HG03469 (cell line): Measurements from ENCODE around the gene ZNF827.
A peak's percentile ranks its signal among the peaks of the same experiment; 100 is the strongest.

ENCODE experiments used
- ATAC-seq: cut with Tn5 transposase; IDR thresholded peaks from one replicate; pipeline ENCODE4 v1.9.1; 2021; ENCODE audit warnings: mild to moderate bottlenecking, moderate library complexity, moderate number of reproducible peaks; ENCODE audit not compliant: unreplicated experiment

Gene ZNF827

DNA sequence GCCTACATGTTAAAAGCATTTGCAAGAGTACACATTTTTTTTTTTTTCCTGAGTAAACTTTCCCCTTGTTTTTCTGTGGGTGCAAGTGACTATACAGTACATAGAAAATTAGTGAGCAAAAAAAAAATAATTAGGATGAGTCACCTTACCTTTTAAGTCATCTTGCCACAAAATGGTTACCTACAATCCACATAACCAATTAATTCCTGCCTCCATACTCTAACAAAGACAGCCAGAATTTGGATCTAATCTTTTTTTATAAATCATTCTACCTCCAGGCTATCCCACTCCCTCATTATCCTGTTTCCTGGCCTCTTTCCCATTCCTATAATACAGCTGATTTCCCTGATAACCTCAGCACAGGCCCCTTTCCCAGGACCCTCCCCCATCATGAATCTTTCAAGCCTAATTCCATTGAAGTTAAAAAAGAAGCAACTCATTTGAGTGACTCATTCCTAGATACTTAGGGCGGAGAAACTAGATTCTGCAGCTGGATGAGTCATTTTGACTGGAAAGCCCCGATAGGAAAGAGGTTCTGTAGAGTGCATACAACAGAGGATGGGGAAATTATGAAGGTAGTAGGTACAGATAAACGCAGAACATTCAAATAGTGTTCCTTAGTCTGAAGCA, 130.5 kb downstream of the ZNF827 start:
- peak; percentile 59 for ATAC-seq

DNA sequence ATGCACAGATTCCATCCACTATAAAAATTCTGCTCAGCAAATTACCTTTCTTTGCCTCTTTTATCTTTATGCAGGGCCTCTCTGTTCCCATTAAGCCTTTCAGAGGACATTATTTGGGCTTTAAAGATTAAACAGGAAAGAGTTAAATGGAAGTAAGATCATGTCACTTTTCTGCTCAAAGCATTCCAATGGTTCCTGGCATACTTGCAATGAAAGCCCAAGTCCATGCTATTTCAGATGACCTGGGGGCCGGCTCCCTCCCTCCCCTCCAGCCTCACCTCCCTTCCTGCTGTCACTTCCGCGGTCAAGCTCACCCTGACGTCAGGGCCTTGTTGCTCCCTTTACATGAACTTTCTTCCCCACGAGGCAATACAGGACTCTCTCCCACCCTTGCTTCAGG, 133.1 kb downstream of the ZNF827 start:
- ATAC-seq, result no peak

DNA sequence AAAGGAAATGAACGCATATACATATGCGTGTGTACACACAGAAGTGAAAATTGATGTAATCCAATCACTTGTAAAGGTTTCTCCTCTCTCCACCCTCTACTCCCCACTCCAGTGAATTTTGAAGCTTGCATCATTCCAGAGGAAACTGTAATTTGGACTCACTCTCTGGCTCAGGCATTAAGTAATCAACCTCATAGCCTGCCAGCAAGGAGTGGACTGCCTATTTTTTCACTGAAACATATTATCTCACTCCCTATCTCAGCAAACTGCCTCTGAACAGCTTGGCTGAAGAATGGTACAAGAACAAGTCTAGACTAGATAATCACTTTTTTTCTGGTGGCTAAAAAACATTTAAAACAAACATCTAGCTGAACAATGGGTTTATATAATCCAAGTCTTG, 134.5 kb downstream of the ZNF827 start:
- no peak for ATAC-seq

DNA sequence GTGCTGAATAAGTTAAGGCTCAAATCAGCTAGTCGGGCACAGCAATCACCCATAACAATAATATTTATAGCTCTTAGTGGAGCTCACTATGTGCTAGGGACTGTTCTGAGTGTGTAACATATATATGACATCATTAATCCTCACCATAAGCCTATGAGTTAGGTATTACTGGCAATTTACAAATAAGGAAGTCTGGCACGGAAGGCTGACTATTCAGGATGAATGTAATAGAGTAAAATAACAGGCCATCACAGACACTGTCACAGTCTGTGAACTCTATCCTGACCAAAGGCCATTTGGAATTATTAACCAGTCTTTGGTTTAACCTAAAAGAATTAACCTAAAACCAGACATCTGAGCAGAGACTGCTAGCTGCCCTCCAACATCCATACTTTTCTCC, 139.4 kb downstream of the ZNF827 start:
- ATAC-seq, result no peak

DNA sequence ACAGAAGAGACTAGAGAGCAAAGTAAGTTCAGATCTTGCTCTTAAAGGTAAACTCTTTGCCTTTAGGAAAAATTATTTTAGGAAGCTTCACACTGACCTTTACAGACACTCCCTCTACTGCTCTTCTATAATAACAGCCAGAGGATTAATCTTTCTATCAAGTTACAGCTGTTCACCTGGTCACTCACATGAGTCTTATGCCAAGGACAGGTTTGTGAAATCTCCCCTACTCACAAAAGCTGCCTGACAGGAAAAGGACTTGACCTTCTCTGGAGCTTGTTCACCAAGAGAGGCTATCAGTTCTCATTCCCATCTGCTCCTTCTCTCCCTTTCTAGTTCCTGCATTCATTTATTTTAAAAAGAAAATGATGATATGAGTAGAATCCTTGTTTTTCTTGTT, 141.3 kb downstream of the ZNF827 start:
- ATAC-seq, result no peak

DNA sequence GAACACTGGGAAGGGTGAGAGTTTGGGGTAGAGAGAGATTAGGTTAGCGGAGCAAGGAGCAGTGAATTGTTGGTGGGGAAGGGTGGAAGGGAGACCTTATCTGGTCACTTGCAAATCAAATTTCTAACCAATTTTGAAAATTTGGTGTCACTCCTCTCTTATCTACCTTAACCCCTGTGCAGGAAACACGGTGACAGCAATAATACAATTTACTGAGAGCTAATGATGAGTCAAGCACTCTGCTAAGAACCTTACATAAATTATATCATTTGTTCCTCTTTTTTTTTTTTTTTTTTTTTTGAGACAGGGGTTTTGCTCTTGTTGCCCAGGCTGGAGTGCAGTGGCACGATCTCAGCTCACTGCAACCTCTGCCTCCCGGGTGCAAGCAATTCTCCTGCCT, 142.3 kb downstream of the ZNF827 start:
- no peak for ATAC-seq

DNA sequence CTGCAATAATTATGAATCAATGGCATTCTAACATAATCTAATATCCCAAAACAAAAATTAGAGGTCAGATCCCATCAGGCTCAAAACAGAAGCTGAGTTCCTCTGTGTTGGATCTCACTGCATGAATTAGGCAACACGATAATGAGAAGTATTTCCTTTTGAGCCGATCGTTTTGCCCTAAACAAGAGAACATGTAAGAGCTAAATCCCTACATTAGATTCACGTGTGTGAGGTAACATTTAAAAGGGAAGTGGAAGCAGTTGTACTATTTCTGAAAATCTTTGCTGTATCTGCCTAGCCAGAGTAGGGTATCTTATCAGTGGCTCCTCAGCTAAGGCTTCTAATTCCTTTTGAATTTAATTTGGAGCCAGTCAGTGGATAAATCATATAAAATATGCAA, 143.1 kb downstream of the ZNF827 start:
- no peak for ATAC-seq

DNA sequence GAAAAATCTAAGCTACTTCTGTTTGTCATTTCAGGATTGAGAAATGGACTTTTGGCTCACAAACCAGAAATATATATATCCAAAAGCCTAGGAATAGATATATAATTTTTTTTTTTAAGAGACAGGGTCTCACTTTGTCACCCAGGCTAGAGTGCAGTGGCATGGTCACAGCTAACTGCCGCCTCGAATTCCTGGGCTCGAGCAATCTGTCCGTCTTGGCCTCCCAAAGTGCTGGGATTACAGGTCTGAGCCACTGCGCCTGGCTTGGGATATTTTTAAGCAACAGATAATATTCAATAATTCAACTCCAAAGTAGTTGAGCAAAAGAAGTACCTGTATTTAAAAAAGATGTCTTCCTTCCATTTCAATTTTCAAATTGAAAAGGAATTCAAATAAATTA, 146.2 kb downstream of the ZNF827 start:
- no peak for ATAC-seq

DNA sequence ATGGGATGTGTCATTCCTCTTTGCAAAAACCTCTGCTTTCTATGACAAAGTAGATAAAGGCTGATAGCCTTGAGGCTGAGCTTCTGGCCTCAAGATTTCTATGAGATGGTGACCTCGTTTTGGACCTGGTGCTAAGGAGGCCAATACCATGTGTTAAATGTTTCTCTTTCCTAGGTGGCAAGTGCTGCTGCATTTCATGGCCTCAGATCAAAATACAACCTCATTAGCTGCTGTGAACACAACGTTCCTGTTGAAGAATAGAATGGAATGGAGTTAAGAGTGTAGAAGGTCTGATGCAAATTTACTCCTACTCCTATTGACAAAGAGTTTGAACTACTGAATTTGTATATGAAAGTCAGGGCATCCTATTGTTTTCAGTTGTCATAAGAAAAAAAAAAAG, 146.6 kb downstream of the ZNF827 start:
- ATAC-seq, result no peak

DNA sequence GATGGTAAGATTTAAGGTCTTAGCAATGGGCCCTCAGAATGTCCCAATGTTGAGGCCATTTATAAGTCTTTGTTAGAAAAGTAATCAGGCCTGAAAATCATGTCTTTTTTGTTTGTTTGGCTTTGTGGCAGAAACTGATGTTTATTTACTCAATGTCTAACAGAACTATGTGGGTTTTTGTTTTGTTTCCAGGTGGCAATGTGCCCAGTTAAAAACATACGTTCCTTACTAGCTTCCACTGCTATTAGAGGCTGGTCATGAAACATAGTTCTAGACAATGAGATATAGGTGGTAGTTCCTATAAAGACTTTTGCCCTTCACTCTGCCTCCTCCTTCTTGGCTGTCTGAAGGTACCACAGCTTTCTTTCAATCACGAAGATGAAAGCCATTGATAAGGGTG, 149.9 kb downstream of the ZNF827 start:
- ATAC-seq, result no peak

DNA sequence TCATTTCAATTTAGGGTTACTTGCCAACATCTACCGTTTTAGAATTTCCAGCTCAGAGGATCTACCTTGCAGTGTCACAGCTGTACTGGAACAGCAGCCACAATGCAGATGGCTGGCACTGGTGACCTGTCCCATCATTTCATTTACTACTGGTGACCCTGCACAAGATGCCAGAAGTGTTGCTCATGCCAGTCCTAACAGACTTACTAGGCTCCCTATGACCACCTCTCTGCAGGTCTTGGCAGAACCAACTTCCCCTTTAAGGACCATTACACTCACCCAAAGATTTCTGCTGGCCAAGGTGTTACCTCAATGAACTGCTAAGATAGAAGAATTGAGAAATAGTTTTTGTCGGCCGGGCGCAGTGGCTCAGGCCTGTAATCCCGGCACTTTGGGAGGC, 151.8 kb downstream of the ZNF827 start:
- no peak for ATAC-seq

DNA sequence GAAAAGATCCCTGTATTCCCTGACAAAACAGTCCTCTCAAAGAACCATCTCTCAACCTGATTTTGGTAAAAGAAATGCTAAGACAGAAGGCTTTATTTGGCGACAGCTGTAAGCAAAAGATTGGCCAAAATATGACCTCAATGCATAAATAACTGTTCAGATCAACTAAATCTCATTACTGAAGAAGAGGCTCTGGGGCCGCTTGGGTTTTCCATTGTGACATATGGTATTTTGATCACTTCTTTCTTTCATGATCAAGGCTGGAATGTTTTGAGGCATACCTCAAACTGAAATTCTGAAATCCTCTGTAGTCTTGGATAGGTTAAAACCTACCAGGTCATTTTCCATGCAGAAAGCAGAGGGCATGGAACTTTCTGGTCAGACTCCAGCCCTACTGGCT, 152.4 kb downstream of the ZNF827 start:
- no peak for ATAC-seq

DNA sequence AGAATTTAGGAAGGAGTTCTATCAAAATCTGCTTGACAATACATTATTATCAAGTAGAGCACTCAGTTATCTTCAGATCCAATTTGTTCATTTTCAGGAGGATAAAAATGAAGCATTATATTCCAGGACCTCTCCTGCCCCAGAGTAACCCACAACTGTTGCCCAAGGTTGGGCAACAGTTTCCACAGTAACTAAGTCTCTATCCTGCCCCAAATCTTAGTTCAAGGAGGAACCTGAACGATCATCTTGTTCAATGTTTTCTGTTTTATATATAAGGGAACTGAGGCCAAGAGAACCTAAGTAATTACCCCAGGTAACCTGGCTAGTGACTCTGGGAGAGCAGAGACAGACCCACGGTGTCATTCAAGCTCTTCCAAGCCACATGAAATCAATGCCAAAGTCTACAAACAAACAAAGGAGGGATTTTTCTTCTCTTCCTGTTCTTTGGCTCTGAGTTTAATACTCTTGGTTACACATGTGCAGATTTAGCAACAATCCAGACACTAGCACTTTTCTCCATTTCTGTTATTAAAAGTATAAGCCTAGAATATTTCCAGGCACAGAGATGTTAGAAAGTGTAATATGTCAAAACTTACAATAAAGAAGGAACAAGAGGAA, 153.1 kb downstream of the ZNF827 start:
- ATAC-seq, result no peak

DNA sequence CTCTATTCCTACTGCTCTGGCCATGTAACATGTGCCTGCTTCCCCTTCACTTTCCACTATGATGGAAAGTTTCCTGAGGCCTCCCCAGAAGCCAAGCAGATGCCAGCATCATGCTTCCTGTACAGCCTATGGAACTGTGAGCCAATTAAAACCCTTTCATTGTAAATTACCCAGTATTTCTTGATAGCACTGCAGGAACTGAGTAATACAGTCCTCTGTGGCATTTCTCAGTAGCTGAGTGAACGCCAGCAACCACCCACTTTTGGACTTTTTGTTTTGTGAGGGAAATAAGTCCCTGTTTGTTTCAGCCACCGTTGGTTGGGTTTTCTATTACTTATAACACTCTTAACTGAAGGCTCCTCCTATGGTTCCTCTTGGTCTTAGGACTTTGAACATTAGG, 154.6 kb downstream of the ZNF827 start:
- no peak for ATAC-seq

DNA sequence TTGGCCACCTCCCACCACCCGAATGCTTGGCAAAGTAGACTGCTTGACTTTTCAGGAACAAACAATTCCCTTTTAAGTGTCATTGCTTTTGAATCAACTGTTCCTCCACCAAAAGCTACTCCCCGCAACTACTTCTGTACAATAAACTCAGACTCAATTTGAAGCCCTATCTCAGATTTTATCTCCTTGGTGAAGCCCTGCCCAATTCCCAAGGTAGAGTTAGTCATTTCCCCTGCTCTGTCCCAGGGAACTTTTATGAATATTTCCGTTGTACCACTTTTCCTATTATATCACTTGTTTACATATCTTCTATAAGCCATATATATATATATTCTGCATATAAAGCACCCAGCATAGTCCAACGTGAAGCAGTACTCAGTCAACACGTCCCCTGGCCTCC, 155.9 kb downstream of the ZNF827 start:
- no peak for ATAC-seq

DNA sequence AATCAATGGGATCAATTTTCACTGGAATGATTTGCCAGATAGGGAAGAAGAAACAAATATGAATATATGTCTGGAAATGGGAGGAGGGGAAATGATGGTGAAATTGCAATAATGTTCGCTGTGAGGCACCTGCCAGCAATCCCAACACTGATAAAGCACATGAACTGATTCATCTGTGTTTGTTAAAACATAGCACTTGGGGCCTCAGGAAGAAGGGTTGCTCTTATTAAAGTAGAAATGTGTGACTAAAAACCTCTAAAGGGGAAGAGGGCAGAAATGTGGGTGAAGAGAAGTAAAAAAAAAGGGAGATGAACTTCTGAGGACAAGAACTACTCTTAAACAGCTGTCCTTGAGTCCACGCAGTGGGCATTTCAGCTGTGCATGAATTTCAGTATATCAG, 157.3 kb downstream of the ZNF827 start:
- ATAC-seq, result no peak

DNA sequence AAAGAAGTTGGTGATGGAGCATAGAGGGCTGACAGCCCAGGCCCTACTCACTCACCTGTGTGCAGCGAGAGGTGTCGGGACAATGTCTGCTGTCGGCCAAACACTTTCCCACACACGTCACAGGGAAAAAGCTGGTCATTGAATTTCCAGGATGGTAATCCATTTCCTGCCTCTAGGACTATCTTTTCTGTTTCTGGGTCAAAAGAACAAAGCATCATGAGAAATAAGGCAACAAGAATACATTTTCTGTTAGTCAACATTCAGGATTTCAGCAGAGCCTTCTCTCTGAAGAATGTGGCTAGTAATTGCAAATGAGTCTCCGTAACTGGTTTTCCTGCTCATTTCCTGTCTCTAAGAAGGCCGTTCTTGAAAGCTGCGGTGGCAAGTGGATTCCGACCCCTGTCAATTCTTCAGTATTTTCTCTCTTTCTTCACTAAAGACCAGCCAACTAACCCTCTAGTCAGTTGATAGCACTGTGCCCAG, 159.3 kb downstream of the ZNF827 start:
- no peak for ATAC-seq

DNA sequence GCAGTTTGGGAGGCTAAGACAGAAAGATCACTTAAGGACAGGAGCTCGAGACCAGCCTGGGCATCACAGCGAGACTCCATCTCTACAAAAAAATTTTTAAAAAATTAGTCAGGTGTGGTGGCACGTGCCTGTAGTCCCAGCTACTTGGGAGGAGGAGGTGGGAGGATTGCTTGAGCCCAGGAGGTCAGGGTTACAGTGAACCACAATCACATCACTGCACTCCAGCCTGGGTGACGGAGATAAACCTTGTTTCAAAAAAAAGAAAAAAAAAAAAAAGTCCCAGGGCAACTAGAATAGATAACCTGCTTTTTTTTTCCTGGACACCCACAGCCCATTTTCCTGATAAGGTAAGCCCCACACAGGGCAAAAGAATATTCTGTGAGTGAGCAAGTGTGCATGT, 162.4 kb downstream of the ZNF827 start:
- no peak for ATAC-seq

DNA sequence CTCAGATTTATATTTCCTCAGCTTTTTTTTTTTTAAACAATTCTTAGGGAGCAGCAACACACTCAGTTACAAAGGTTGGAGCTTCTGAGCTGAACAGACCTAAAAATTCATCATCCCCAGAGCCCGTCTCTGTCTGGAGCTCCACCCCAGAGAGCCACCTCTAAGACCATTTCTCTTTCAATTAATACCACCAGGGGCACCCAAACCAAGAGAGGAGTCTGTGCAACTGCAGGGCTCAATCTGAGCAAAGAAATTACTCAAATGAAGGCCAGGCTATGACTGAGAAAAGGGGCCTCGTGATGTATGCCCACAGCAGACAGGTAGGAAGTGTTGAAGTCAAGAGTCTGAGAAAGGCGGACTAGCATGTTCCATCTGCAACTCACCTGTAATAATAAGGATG, 163.2 kb downstream of the ZNF827 start:
- ATAC-seq, result no peak

DNA sequence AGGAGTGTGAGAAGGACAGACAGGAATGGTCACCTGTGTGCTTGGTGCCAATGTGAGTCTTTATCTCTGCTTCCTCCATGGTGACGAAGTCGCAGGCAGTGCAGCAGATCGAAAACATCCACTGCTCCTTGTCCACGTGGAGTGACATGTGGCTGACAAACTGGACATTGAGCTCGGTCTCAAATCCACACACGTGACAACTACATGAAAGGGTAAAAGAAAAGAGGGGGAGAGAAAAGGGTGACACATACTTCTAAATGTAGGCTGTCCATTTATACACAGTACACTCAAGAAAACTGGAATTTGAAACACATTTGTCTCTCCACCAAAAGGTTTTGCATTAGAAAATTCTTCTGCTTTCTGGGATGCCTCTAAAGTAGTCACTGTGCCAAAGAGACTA, 164.2 kb downstream of the ZNF827 start:
- no peak for ATAC-seq

DNA sequence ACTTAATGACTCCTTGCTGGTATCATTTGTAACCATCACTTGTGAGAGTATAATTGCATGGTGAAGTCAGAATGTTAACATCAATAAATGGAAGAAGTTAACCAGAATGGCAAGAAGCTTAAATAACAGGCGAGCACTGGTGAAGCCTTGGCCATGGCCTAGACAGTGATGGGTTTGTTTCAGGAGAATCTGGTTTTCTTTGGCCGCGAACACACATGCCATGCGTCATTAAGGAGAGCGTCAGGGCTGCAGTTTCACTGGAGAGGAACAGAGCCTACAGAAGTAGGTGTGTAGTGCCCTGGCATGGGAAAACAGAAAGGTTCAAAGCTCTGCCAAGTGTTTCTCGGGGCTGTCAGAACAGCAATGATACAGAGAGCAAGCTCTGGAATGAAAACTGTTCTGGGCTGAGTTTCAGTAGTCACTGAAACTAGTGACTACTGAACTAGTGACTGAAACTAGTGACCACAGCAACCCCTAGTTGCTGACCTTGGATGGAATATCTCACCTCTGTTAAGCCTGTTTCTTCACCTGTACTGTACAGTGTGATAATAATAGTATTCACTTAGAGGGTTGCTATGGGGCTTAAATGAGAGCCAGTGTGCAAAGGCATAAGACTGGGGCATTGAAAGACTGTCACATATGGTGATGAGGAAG, 164.9 kb downstream of the ZNF827 start:
- peak; percentile 82 for ATAC-seq

DNA sequence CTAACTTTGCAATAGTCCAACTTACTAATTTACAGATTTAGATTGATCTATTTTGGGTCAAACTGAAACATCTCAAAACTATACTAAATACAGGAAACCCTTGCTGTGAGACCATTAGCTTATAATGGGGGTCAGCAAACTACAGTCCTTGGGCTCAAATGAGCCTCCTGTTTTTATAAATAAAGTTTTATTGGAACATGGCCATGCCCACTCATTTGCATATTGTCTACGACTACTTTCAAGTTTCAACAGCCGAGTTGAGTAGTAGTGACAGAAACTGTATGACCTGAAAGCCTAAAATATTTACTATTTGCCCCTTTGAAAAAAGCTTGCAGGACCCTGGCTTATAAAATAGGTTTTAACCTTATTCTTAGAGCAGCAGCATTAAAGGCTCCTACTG, 166.3 kb downstream of the ZNF827 start:
- no peak for ATAC-seq
